HG03060 (cell line): Measurements from ENCODE around the gene CYTH2.
"Not testable (repeated sequence)": the region's sequence is repeated elsewhere in the genome, so short reads cannot be mapped to it uniquely, and the experiment has no call there.

ENCODE experiments used
- ATAC-seq: cut with Tn5 transposase; IDR thresholded peaks from one replicate; pipeline ENCODE4 v1.9.1; 2021; ENCODE audit warnings: low read depth, moderate number of reproducible peaks; ENCODE audit not compliant: unreplicated experiment

CYTH2 gene

GRCh38 chr19:48476176-48476575 is 7.0 kb downstream of the CYTH2 start:
- no peak for ATAC-seq

- ATAC-seq, result no peak
These were observed 8.0 kb downstream of the CYTH2 start for GRCh38 chr19:48477067-48477685.

GRCh38 chr19:48477698-48478338 is 8.6 kb downstream of the CYTH2 start:
- ATAC-seq, result no peak

GRCh38 chr19:48478339-48479256 is 9.4 kb downstream of the CYTH2 start:
- no peak for ATAC-seq

GRCh38 chr19:48479686-48480085 is 10.5 kb downstream of the CYTH2 start:
- ATAC-seq, result no peak

GRCh38 chr19:48480183-48480557 is 11.0 kb downstream of the CYTH2 start:
- no peak for ATAC-seq

GRCh38 chr19:48480558-48481500 is 11.7 kb downstream of the CYTH2 start:
- no peak for ATAC-seq

GRCh38 chr19:48481846-48482639 is 12.9 kb downstream of the CYTH2 start:
- no peak for ATAC-seq

- no peak for ATAC-seq
These were observed 14.1 kb downstream of the CYTH2 start for GRCh38 chr19:48483301-48483700.

GRCh38 chr19:48484247-48484893 is 15.2 kb downstream of the CYTH2 start:
- no peak for ATAC-seq

GRCh38 chr19:48484931-48485612 is 15.9 kb downstream of the CYTH2 start:
- ATAC-seq, result no peak

- ATAC-seq, result not testable (repeated sequence)
These were observed 17.5 kb downstream of the CYTH2 start for GRCh38 chr19:48486706-48487105.

GRCh38 chr19:48487544-48487943 is 18.4 kb downstream of the CYTH2 start:
- ATAC-seq, result no peak

- no peak for ATAC-seq
These were observed 18.8 kb downstream of the CYTH2 start for GRCh38 chr19:48487948-48488347.

GRCh38 chr19:48488478-48488877 is 19.3 kb downstream of the CYTH2 start:
- ATAC-seq, result not testable (repeated sequence)

GRCh38 chr19:48489608-48490216 is 20.5 kb downstream of the CYTH2 start:
- no peak for ATAC-seq

- ATAC-seq, result no peak
These were observed 22.0 kb downstream of the CYTH2 start for GRCh38 chr19:48490981-48491792.
